ENCODE measurements around the gene RERE. TPM values are rescaled to one million over a fixed set of nuclear protein-coding genes. Genes with fewer than 3 reads are reported as not detected.

Gene RERE
- total and polyA plus RNA-seq, 7 donors = 38.8 to 308 (median 99.7) TPM

DNA sequence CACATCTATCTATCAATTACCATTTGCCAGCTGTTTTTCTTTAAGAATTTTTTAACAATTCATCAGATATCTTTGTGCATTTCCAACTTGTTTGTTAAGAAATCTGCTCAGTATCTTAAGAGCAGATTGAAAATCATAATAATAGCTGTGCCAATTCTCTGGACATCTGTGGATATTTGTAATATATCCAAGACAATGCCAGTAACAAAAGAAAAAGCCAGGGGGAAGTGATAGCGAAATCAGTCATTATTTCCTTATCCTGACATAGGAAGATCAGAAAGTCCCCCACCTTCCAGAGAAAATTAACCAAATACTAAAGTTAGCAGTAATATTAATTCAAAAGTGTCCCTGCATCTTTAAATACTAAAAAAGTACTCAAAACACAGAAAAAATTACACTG, 217.1 kb downstream of the RERE start:
- Histone ChIP-seq H3K27ac (no peak overlapping the region), H3K4me1 (peaks cover 36% of the 10 kb centered on the region), H3K36me3 (ENCODE audit: insufficient read depth in 1 of 2, low read depth in 1 of 2) (no peaks in the 10 kb centered on the region), H3K27me3 (ENCODE audit: insufficient read depth in 3 of 3, low read length in 2 of 3) (no peaks in the 10 kb centered on the region), H3K9me3 (no peaks in the 10 kb centered on the region), H3K4me3 (no peak overlapping the region)
- TF ChIP-seq, protein P1, sequence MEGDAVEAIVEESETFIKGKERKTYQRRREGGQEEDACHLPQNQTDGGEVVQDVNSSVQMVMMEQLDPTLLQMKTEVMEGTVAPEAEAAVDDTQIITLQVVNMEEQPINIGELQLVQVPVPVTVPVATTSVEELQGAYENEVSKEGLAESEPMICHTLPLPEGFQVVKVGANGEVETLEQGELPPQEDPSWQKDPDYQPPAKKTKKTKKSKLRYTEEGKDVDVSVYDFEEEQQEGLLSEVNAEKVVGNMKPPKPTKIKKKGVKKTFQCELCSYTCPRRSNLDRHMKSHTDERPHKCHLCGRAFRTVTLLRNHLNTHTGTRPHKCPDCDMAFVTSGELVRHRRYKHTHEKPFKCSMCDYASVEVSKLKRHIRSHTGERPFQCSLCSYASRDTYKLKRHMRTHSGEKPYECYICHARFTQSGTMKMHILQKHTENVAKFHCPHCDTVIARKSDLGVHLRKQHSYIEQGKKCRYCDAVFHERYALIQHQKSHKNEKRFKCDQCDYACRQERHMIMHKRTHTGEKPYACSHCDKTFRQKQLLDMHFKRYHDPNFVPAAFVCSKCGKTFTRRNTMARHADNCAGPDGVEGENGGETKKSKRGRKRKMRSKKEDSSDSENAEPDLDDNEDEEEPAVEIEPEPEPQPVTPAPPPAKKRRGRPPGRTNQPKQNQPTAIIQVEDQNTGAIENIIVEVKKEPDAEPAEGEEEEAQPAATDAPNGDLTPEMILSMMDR (IDR thresholded peaks at IDR 0.05) = no peak
- ATAC-seq (no peak), DNase-seq (no peak)
- 34 to 60% (median 57%) methylated on average over 1 of the region's 1 CpG for WGBS, 3 donors
- intact Hi-C loops (cut with DNase I) = no loop called here

DNA sequence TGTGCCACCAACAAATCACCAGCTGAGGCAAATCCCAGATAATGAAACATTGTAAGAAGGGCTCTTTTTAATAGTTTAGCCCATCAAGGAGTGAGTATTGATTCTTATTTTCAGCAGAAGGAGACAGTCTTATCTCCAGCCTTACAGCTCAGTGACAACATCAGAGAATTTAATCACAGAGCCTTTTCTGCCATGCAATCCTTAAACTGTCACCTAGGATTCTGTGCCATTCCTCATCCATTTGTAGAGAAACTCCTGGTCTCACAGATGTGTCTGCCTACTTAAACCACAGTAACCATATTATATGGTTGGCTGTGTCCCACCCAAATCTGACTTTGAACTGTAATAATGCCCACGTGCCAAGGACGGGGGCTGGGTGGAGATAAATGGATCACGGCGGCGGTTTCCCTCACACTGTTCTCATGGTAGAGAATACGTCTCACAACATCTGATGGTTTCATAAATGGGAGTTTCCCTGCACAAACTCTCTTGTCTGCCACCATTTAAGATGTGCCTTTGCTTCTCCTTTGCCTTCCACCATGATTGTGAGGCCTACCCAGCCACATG, 217.7 kb downstream of the RERE start:
- Histone ChIP-seq H3K27me3 (ENCODE audit: insufficient read depth in 3 of 3, low read length in 2 of 3) (no peaks in the 10 kb centered on the region), H3K4me3 (no peak overlapping the region), H3K27ac (no peak overlapping the region), H3K36me3 (ENCODE audit: insufficient read depth in 1 of 2, low read depth in 1 of 2) (no peaks in the 10 kb centered on the region), H3K4me1 (peaks cover 36% of the 10 kb centered on the region), H3K9me3 (no peaks in the 10 kb centered on the region)
- DNase-seq = no peak
- 83 to 90% (median 85%) methylated on average over 6 of the region's 6 CpGs for WGBS, 3 donors
- ATAC-seq = no peak
- TF ChIP-seq, protein P1 (IDR thresholded peaks at IDR 0.05) = no peak
- intact Hi-C loops (cut with DNase I) = no loop called here

DNA sequence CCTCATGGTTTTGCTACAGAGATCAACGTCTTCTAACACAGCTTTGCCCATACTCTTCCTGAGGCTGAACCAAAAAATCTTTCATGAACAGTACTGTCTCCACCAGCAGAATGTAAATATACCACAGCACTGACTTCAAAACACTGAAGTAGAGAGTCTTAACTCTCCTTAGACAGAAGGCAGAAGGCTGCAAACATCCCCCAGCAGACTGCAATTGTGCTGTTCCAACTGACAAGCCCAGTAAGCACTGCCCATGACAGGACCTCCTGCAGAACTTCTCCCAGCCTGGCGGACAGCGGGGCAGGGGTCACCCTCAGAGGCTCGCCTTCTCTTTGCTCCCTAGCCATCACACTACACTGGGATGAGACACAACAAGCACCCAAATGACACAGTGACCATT, 218.7 kb downstream of the RERE start:
- DNase-seq = no peak
- peak in 3 of 4 donors; percentile 39 to 60 (median 50) for ATAC-seq
- H3K9me3 ChIP-seq = no peaks in the 10 kb centered on the region
- intact Hi-C loops (cut with DNase I) = no loop called here
- no peak overlapping the region for H3K4me3 ChIP-seq
- H3K4me1 ChIP-seq = peaks cover 36% of the 10 kb centered on the region
- H3K36me3 ChIP-seq (ENCODE audit: insufficient read depth in 1 of 2, low read depth in 1 of 2) = no peaks in the 10 kb centered on the region
- no peaks in the 10 kb centered on the region for H3K27me3 ChIP-seq (ENCODE audit: insufficient read depth in 3 of 3, low read length in 2 of 3)
- H3K27ac ChIP-seq = peak overlapping the region; percentile 50
- 70 to 82% (median 76%) methylated on average over 4 of the region's 4 CpGs for WGBS, 3 donors
- TF ChIP-seq, protein P1 (IDR thresholded peaks at IDR 0.05) = no peak

DNA sequence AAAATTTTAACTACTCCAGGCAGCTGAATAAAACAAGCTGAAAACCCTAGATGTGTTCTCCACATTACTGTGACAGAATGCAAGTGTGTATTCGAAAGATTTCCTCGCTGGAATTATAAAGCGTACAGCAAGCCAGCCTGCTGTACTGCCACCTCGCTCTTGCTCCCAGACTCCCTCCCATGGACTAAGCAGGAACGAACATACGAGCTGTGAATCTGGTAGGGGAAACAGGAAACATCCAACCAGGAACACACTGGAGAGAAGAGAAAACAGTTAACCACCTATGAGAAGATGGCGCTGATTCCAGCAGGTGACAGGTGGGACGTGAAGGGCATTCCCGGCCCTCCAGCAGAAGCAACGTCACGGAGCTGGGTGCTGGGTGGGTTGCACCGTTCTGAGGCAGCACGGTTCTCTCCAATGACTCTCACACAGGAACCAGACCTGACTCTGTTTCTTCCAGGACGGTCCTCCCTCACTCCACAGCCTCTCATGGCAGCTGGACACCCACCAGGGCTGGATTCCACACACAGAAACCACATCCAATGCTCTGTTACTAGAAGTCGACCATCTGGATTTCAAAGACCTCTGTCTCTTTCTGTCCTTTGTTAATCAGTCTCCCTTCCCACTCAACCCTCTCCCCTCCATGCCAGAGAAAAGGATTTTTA, 219.2 kb downstream of the RERE start:
- DNase-seq (no peak), ATAC-seq (peak; percentile 77 to 87 (median 79))
- Histone ChIP-seq H3K4me3 (peak overlapping the region; percentile 28), H3K36me3 (ENCODE audit: insufficient read depth in 1 of 2, low read depth in 1 of 2) (no peaks in the 10 kb centered on the region), H3K9me3 (no peaks in the 10 kb centered on the region), H3K27me3 (ENCODE audit: insufficient read depth in 3 of 3, low read length in 2 of 3) (no peaks in the 10 kb centered on the region), H3K27ac (peak overlapping the region; percentile 50), H3K4me1 (peaks cover 36% of the 10 kb centered on the region)
- whole genome bisulfite sequencing, 3 donors = 18 to 25% (median 22%) methylated on average over 15 of the region's 15 CpGs
- intact Hi-C loops (cut with DNase I) = no loop called here
- TF ChIP-seq, protein P1 (IDR thresholded peaks at IDR 0.05) = peak; percentile 46
